ENCODE results near the gene ARMC9.
"Not testable (repeated sequence)": the region's sequence is repeated elsewhere in the genome, so short reads cannot be mapped to it uniquely, and the experiment has no call there.

The ARMC9 gene

DNA sequence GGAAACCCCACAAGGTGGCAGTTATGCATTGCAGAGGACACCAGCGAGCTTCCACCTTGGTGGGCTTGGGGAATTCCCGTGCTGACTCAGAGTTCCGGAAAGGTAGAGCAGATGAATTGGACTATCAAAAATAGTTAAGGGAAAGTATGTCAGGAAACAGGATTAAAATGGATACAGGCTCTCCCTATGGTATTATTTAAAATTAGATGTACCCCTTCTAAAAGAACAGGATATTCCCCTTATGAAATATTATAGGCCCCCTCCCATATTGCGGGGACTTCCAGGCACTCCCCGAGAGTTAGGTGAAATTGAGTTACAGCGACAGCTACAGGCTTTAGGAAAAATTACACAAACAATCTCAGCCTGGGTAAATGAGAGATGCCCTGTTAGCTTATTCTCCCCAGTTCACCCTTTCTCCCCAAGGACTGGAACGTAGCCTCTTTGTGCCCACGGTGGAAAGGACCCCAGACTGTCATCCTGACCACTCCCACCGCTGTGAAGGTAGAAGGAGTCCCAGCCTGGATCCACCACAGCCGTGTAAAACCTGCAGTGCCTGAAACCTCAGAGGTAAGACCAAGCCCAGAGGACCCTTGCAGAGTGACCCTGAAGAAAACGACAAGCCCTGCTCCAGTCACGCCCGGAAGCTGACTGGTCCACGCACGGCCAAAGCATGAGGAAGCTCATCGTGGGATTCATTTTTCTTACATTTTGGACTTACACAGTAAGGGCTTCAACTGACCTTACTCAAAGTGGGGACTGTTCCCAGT, 207.4 kb downstream of the ARMC9 start:
- TF ChIP-seq, protein P1, sequence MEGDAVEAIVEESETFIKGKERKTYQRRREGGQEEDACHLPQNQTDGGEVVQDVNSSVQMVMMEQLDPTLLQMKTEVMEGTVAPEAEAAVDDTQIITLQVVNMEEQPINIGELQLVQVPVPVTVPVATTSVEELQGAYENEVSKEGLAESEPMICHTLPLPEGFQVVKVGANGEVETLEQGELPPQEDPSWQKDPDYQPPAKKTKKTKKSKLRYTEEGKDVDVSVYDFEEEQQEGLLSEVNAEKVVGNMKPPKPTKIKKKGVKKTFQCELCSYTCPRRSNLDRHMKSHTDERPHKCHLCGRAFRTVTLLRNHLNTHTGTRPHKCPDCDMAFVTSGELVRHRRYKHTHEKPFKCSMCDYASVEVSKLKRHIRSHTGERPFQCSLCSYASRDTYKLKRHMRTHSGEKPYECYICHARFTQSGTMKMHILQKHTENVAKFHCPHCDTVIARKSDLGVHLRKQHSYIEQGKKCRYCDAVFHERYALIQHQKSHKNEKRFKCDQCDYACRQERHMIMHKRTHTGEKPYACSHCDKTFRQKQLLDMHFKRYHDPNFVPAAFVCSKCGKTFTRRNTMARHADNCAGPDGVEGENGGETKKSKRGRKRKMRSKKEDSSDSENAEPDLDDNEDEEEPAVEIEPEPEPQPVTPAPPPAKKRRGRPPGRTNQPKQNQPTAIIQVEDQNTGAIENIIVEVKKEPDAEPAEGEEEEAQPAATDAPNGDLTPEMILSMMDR (IDR thresholded peaks at IDR 0.05; ENCODE audit: insufficient read depth, low read length, poor library complexity, severe bottlenecking) = peak; percentile 21
- H3K4me3 ChIP-seq (replicated peaks; ENCODE audit: low read depth, low read length); DNase-seq (ENCODE audit: extremely low read depth, insufficient read length); H3K27me3 ChIP-seq (replicated peaks; ENCODE audit: control insufficient read depth, insufficient read depth, low read length); H3K36me3 ChIP-seq (ENCODE audit: control insufficient read depth, insufficient read depth, low read length): not testable (repeated sequence)

DNA sequence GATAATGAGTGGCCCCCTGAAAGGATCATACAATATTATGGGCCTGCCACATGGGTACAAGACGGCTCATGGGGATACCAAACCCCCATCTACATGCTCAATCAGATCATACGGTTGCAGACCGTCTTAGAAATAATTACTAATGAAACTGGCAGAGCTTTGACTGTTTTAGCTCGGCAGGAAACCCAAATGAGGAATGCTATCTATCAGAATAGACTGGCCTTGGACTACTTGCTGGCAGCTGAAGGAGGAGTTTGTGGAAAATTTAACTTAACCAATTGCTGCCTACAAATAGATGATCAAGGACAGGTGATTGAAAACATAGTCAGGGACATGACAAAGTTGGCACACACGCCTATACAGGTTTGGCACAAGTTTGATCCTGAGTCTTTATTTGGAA, 209.3 kb downstream of the ARMC9 start:
- DNase-seq (ENCODE audit: extremely low read depth, insufficient read length); H3K36me3 ChIP-seq (ENCODE audit: control insufficient read depth, insufficient read depth, low read length); H3K27me3 ChIP-seq (replicated peaks; ENCODE audit: control insufficient read depth, insufficient read depth, low read length); H3K4me3 ChIP-seq (replicated peaks; ENCODE audit: low read depth, low read length): not testable (repeated sequence)

- H3K36me3 ChIP-seq (ENCODE audit: control insufficient read depth, insufficient read depth, low read length); H3K27me3 ChIP-seq (replicated peaks; ENCODE audit: control insufficient read depth, insufficient read depth, low read length); H3K4me3 ChIP-seq (replicated peaks; ENCODE audit: low read depth, low read length); DNase-seq (ENCODE audit: extremely low read depth, insufficient read length): not testable (repeated sequence)
Measured at GRCh38 chr2:231408304-231408703, 209.9 kb downstream of the ARMC9 start.

GRCh38 chr2:231409776-231410175, 211.3 kb downstream of the ARMC9 start:
- no peak for DNase-seq (ENCODE audit: extremely low read depth, insufficient read length)
- Histone ChIP-seq H3K4me3 (replicated peaks; ENCODE audit: low read depth, low read length) (no peak overlapping the region), H3K27me3 (replicated peaks; ENCODE audit: control insufficient read depth, insufficient read depth, low read length) (no peaks in the 10 kb centered on the region), H3K36me3 (ENCODE audit: control insufficient read depth, insufficient read depth, low read length) (no peaks in the 10 kb centered on the region)
- TF ChIP-seq, protein P1 (IDR thresholded peaks at IDR 0.05; ENCODE audit: insufficient read depth, low read length, poor library complexity, severe bottlenecking) = no peak

DNA sequence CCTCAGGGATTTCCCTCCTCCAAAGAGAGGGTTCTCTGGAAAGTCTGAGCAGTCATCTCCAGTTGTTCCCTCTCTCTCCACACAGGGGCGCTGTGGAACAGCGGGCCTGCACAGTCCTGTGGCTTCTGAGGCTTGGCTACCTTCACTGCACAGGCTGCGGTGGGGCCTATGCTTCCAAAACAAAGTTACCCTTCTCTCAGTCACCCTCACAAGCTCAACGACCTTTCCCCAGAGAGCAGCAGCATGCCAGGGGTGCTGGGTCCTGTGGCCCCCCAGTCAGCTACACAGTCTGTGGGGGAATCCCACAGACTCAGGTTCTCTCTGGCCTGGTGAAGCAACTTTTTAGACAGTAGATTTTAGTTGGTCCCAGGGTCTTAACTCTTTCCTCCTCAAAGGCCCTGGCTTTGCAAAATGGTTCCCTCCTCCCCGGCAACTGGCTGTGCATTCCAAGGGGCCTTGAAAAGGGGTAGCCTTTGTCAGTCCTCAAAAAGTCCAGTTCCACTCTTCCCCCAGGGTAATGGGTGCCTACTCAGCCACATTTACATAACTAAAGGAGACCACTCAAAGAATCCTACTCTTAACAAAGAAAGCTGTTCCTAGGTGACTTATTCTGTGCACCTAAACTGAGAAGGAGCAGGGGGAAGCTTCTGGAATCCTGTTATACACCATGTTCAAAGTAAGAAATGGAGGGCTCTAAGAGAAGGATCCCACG, 212.0 kb downstream of the ARMC9 start:
- Histone ChIP-seq H3K27me3 (replicated peaks; ENCODE audit: control insufficient read depth, insufficient read depth, low read length) (no peaks in the 10 kb centered on the region), H3K4me3 (replicated peaks; ENCODE audit: low read depth, low read length) (no peak overlapping the region), H3K36me3 (ENCODE audit: control insufficient read depth, insufficient read depth, low read length) (no peaks in the 10 kb centered on the region)
- DNase-seq (ENCODE audit: extremely low read depth, insufficient read length) = no peak
- TF ChIP-seq, protein P1 (IDR thresholded peaks at IDR 0.05; ENCODE audit: insufficient read depth, low read length, poor library complexity, severe bottlenecking) = peak; percentile 38

GRCh38 chr2:231411237-231411636, 212.8 kb downstream of the ARMC9 start:
- no peak for DNase-seq (ENCODE audit: extremely low read depth, insufficient read length)
- H3K4me3 ChIP-seq (replicated peaks; ENCODE audit: low read depth, low read length) = no peak overlapping the region
- TF ChIP-seq, protein P1 (IDR thresholded peaks at IDR 0.05; ENCODE audit: insufficient read depth, low read length, poor library complexity, severe bottlenecking) = no peak
- H3K27me3 ChIP-seq (replicated peaks; ENCODE audit: control insufficient read depth, insufficient read depth, low read length) = no peaks in the 10 kb centered on the region
- no peaks in the 10 kb centered on the region for H3K36me3 ChIP-seq (ENCODE audit: control insufficient read depth, insufficient read depth, low read length)

Data from GM06990 (cell line).